IMR-90 (cell line): ENCODE measurements around the gene GABRB1. TPM values are rescaled to one million over a fixed set of nuclear protein-coding genes. Genes with fewer than 3 reads are reported as not detected.

ENCODE experiments used
- ATAC-seq: fragments of 200-7000 bp; cut with Tn5 transposase; 2 replicates; pipeline ENCODE4 v1.9.1; 2020; ENCODE audit warnings: low read depth, mild to moderate bottlenecking, moderate library complexity
- BruUV-seq: library from RNA; stranded (reverse); fragments of 400-500 nt; replicated peaks from 2 replicates; lab custom pipeline; 2021; lab: Mats Ljungman, UMichigan
- CTCF ChIA-PET: fragments of 300-600 bp; formaldehyde crosslinking; extraction: SDS; loops from one replicate; lab custom pipeline; 2021; ENCODE audit warnings: antibody characterized with exemption; lab: Yijun Ruan, JAX
- POLR2A ChIA-PET: fragments of 300-600 bp; sonication (Branson Sonifier 250); formaldehyde crosslinking; loops from one replicate; lab custom pipeline; 2022; ENCODE audit warnings: antibody characterized with exemption; ENCODE audit not compliant: unreplicated experiment; lab: Charles Lee
- DNase-seq: peaks from one replicate; pipeline ENCODE4 v3.0.0; 2013
- H2AFZ ChIP-seq: replicated peaks from 2 replicates; pipeline ENCODE3; 2013; ENCODE audit warnings: low read length, mild to moderate bottlenecking; ENCODE audit not compliant: poor library complexity
- H2AK5ac ChIP-seq: 2 replicates; pipeline ENCODE4 v1.6.1; 2013; ENCODE audit warnings: low read depth, low read length, inconsistent platforms
- H2AK9ac ChIP-seq: replicated peaks from 2 replicates; pipeline ENCODE3; 2013; ENCODE audit warnings: mild to moderate bottlenecking, low read depth, low read length, moderate library complexity; ENCODE audit not compliant: poor library complexity
- H2BK120ac ChIP-seq: 2 replicates; pipeline ENCODE4 v1.6.1; 2013; ENCODE audit warnings: low read depth, low read length, inconsistent platforms
- H2BK15ac ChIP-seq: 3 replicates; pipeline ENCODE4 v1.6.1; 2013; ENCODE audit warnings: low read depth, low read length, inconsistent platforms
- H2BK20ac ChIP-seq: 2 replicates; pipeline ENCODE4 v1.6.1; 2013; ENCODE audit warnings: low read depth, mild to moderate bottlenecking, inconsistent platforms, low read length, moderate library complexity
- H2BK5ac ChIP-seq: 2 replicates; pipeline ENCODE4 v1.6.1; 2013; ENCODE audit warnings: mild to moderate bottlenecking, low read depth, low read length, inconsistent platforms; ENCODE audit not compliant: poor library complexity, severe bottlenecking
- H3K14ac ChIP-seq: replicated peaks from 2 replicates; pipeline ENCODE4 v1.6.1; 2013; ENCODE audit warnings: low read depth, low read length, inconsistent platforms
- H3K18ac ChIP-seq: 2 replicates; pipeline ENCODE4 v1.6.1; 2013; ENCODE audit warnings: low read depth, low read length, control low read depth
- H3K23ac ChIP-seq: 2 replicates; pipeline ENCODE4 v1.6.1; 2013; ENCODE audit warnings: low read depth, low read length, inconsistent platforms
- H3K27ac ChIP-seq: 2 replicates; pipeline ENCODE4 v1.5.1; 2013; ENCODE audit warnings: mild to moderate bottlenecking, control low read depth, low read length; ENCODE audit not compliant: insufficient read depth
- H3K27me3 ChIP-seq: 2 replicates; pipeline ENCODE4 v1.6.1; 2013; ENCODE audit warnings: low read length; ENCODE audit not compliant: control insufficient read depth, insufficient read depth
- H3K36me3 ChIP-seq: 2 replicates; pipeline ENCODE4 v1.6.1; 2013; ENCODE audit warnings: low read length, mixed read lengths; ENCODE audit not compliant: control insufficient read depth, insufficient read depth
- H3K4ac ChIP-seq: 2 replicates; pipeline ENCODE4 v1.6.1; 2013; ENCODE audit warnings: low read depth, low read length, inconsistent platforms
- H3K4me1 ChIP-seq: 2 replicates; pipeline ENCODE4 v1.6.1; 2013; ENCODE audit warnings: low read length, mixed read lengths; ENCODE audit not compliant: control insufficient read depth, insufficient read depth
- H3K4me2 ChIP-seq: 2 replicates; pipeline ENCODE4 v1.6.1; 2013; ENCODE audit warnings: low read depth, mild to moderate bottlenecking, control low read depth, low read length, moderate library complexity
- H3K4me3 ChIP-seq: 2 replicates; pipeline ENCODE4 v1.5.1; 2013; ENCODE audit warnings: low read depth, mild to moderate bottlenecking, control low read depth, low read length, moderate library complexity; ENCODE audit not compliant: insufficient read depth
- H3K56ac ChIP-seq: 2 replicates; pipeline ENCODE4 v1.6.1; 2013; ENCODE audit warnings: low read length, inconsistent platforms; ENCODE audit not compliant: insufficient read depth; ENCODE audit errors: extremely low read depth
- H3K79me1 ChIP-seq, 2 experiments: 2 replicates each; pipeline ENCODE4 v1.6.1; 2013; ENCODE audit warnings: low read length in 2 of 2, inconsistent platforms in 1 of 2, low read depth in 1 of 2
- H3K9ac ChIP-seq: 2 replicates; pipeline ENCODE4 v1.6.1; 2013; ENCODE audit warnings: low read depth, low read length, control low read depth
- H3K9me1 ChIP-seq: 2 replicates; pipeline ENCODE4 v1.6.1; 2013; ENCODE audit warnings: low read length, inconsistent platforms; ENCODE audit not compliant: insufficient read depth
- H3K9me3 ChIP-seq: 2 replicates; pipeline ENCODE4 v1.6.1; 2013; ENCODE audit warnings: low read length; ENCODE audit not compliant: control insufficient read depth, insufficient read depth
- H4K20me1 ChIP-seq: 2 replicates; pipeline ENCODE4 v1.6.1; 2013; ENCODE audit warnings: low read length, inconsistent platforms; ENCODE audit not compliant: insufficient read depth
- H4K5ac ChIP-seq: 2 replicates; pipeline ENCODE4 v1.6.1; 2013; ENCODE audit warnings: mild to moderate bottlenecking, low read depth, low read length, control low read depth
- H4K8ac ChIP-seq, 2 experiments: 2 replicates each; pipeline ENCODE4 v1.6.1; 2013; ENCODE audit warnings: low read depth in 2 of 2, low read length in 2 of 2, control low read depth in 1 of 2, inconsistent platforms in 1 of 2
- H4K91ac ChIP-seq: 2 replicates; pipeline ENCODE4 v1.6.1; 2013; ENCODE audit warnings: low read depth, low read length, inconsistent platforms; ENCODE audit not compliant: insufficient read depth
- BHLHE40 ChIP-seq: fragments of 150-350 bp; IDR thresholded peaks from 2 replicates; pipeline ENCODE4 v1.6.1; 2016; ENCODE audit warnings: mild to moderate bottlenecking, low read depth, low read length
- CHD1 ChIP-seq: IDR thresholded peaks from 2 replicates; pipeline ENCODE4 v1.6.1; 2012; ENCODE audit warnings: low read depth, low read length, improper control_type of control experiment
- MXI1 ChIP-seq: IDR thresholded peaks from 2 replicates; pipeline ENCODE4 v1.6.1; 2012; ENCODE audit warnings: low read depth, mild to moderate bottlenecking, low read length, moderate library complexity, borderline replicate concordance
- WGBS, 2 experiments: methylation state at CpG; one replicate each; pipeline versions ENCODE4 v1.1.5 to v1.1.7; 2013; ENCODE audit warnings: missing lambda C conversion rate in 2 of 2; ENCODE audit not compliant: insufficient read length in 1 of 2; ENCODE audit errors: extremely low coverage in 2 of 2; 5-methylcytosine and 5-hydroxymethylcytosine counted together
- dilution Hi-C: fragments of 300-500 bp; cut with HindIII; formaldehyde crosslinking; loops from one replicate; pipeline ENCODE4 v1.14.3; 2018; ENCODE audit warnings: low sequenced_read_pairs; ENCODE audit not compliant: unreplicated experiment
- in situ Hi-C: fragments of 300-500 bp; cut with MboI; formaldehyde crosslinking; loops from 3 replicates; pipeline ENCODE4 v1.14.3; 2019; ENCODE audit warnings: low sequenced_read_pairs, inconsistent platforms, mixed read lengths
- intact Hi-C: fragments of 100-400 bp; cut with micrococcal nuclease; formaldehyde crosslinking; loops from 2 replicates; pipeline ENCODE4 v1.10.0; 2022
- polyA plus RNA-seq, 3 experiments: library from polyadenylated mRNA; depleted of rRNA; stranded (reverse); fragments of >200 nt; gene quantifications; 2 replicates each; pipeline ENCODE4 v1.2.3, GENCODE V29; 2012; ENCODE audit warnings: low replicate concordance in 1 of 3
- total RNA-seq: library from RNA; depleted of rRNA; stranded (reverse); fragments of >200 nt; gene quantifications from 2 replicates; pipeline ENCODE4 v1.2.3, GENCODE V29; 2012
- TF ChIP-seq, protein P1 (sequence below): fragments of 150-350 bp; IDR thresholded peaks from 2 replicates; pipeline ENCODE4 v1.6.1; 2017; ENCODE audit warnings: mild to moderate bottlenecking, antibody characterized with exemption, low read length, low read depth

The GABRB1 gene
- total and polyA plus RNA-seq, 2 of the 4 experiments (the other 2 are of a cell fraction): 4.7 to 16.1 TPM

DNA sequence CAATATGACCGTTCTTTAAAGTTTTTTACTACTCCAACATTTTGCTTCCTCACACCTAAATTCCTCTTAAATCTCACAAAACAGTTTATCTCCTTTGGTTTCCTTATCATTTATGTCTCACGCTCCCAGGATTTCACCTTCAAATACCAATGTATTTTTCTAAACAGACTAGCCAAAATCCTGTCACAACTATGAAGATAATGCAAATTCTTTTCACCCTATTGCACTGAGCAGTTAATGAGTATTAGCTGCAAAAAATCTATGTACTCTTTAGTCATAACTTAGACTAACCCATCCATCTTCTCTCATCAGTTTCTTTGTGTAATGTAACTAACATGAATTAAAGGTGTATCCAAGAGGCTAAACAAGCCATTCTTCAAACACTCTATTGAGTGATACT, 280.8 kb downstream of the GABRB1 start:
- Histone ChIP-seq H4K8ac (no peak overlapping the region), H4K91ac (no peak overlapping the region), H3K4ac (no peak overlapping the region), H2BK15ac (no peak overlapping the region), H2AFZ (no peak overlapping the region), H4K5ac (no peak overlapping the region), H3K9me1 (no peaks in the 10 kb centered on the region), H3K4me3 (no peak overlapping the region), H3K9ac (no peak overlapping the region), H3K4me1 (no peaks in the 10 kb centered on the region), H3K56ac (no peak overlapping the region), H3K36me3 (no peaks in the 10 kb centered on the region), H2AK5ac (no peak overlapping the region), H3K79me1 (no peaks in the 10 kb centered on the region), H3K27me3 (no peaks in the 10 kb centered on the region), H3K9me3 (no peaks in the 10 kb centered on the region), H2BK20ac (no peak overlapping the region), H3K4me2 (no peak overlapping the region), H3K18ac (no peak overlapping the region), H3K14ac (no peak overlapping the region), H2AK9ac (no peak overlapping the region), H3K27ac (no peak overlapping the region), H4K20me1 (no peaks in the 10 kb centered on the region), H2BK120ac (no peak overlapping the region), H2BK5ac (no peak overlapping the region), H3K23ac (no peak overlapping the region)
- no TSS peak for BruUV-seq
- WGBS, 2 experiments: 100% methylated on average over 1 of the region's 2 CpGs; no CpG with 5 or more reads in 1 of the 2 experiments
- ChIA-PET POLR2A (no interaction called here), CTCF (interaction anchor here (0.9 kb wide), 1 partner anchor 38 kb away, joined by 3 read pairs; no protein-coding TSS in a partner anchor)
- TF ChIP-seq BHLHE40 (no peak), MXI1 (no peak), CHD1 (no peak)
- TF ChIP-seq, protein P1, sequence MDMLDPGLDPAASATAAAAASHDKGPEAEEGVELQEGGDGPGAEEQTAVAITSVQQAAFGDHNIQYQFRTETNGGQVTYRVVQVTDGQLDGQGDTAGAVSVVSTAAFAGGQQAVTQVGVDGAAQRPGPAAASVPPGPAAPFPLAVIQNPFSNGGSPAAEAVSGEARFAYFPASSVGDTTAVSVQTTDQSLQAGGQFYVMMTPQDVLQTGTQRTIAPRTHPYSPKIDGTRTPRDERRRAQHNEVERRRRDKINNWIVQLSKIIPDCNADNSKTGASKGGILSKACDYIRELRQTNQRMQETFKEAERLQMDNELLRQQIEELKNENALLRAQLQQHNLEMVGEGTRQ: no peak
- no peak for ATAC-seq
- intact Hi-C loops (no loop called here), in situ Hi-C loops (no loop called here), dilution Hi-C loops (no loop called here)
- DNase-seq: no peak
